SH-SY5Y (cell line): ENCODE results near the gene PLCL1.

ENCODE experiments used
- GATA2 ChIP-seq: IDR thresholded peaks from 2 replicates; pipeline ENCODE4 v1.6.1; 2011; ENCODE audit warnings: mild to moderate bottlenecking, low read depth, low read length
- GATA3 ChIP-seq: IDR thresholded peaks from 2 replicates; pipeline ENCODE4 v1.6.1; 2011; ENCODE audit warnings: low read depth, mild to moderate bottlenecking, low read length, moderate library complexity

- TF ChIP-seq GATA2 = no peak
- no peak for TF ChIP-seq GATA3
Measured at GRCh38 chr2:197857476-197858107, 53.2 kb downstream of the PLCL1 start.
